HG03571 (cell line): ENCODE data around the gene PSPC1.
"Not testable (repeated sequence)": the region's sequence is repeated elsewhere in the genome, so short reads cannot be mapped to it uniquely, and the experiment has no call there.

Experiments
- ATAC-seq: cut with Tn5 transposase; IDR thresholded peaks from one replicate; pipeline ENCODE4 v1.9.1; 2021; ENCODE audit not compliant: unreplicated experiment

The PSPC1 gene, protein sequence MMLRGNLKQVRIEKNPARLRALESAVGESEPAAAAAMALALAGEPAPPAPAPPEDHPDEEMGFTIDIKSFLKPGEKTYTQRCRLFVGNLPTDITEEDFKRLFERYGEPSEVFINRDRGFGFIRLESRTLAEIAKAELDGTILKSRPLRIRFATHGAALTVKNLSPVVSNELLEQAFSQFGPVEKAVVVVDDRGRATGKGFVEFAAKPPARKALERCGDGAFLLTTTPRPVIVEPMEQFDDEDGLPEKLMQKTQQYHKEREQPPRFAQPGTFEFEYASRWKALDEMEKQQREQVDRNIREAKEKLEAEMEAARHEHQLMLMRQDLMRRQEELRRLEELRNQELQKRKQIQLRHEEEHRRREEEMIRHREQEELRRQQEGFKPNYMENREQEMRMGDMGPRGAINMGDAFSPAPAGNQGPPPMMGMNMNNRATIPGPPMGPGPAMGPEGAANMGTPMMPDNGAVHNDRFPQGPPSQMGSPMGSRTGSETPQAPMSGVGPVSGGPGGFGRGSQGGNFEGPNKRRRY

DNA sequence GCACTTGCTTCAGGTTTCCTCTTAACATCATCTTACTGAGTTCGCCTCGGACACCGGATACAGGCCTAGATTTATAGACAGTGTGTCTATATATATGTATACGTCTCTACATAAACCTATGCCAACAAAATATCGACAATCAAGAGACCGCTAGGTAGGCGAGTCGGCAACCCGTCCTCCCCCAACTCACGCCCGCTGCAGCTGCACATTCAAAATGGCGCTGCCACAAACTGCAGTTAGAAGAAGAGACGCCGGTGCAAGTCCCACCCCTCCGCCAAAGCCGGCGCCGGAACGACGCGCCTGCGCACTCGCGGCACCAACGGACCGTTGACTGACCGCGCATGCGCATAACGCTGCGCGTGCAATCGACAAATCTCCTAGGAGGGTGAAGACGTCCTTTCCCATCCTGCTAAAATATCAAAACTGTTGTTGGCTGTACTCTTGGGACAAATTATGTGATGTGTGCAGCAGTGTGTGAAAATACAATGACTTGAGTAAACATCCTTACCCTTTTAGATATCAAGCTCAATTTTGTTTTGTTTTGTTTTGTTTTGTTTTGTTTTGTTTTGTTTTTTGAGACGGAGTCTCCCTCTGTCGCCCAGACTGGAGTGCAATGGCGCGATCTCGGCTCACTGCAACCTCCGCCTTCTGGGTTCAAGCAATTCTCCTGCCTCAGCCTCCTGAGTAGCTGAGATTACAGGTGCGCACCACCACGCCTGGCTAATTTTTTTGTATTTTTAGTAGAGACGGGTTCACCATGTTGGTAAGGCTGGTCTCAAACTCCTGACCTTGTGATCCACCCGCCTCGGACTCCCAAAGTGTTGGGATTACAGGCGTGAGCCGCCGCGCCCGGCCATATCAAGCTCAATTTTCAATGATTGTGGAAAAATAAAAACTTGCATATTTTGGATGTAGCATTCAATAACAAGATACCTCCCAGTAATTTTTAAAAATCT is at the start of gene PSPC1:
TSS of gene PSPC1 (minus strand) at position 219 of the 956 bp plus-strand sequence. CDS start at position 31, 188 bp downstream.
- ATAC-seq = peak; percentile 87

DNA sequence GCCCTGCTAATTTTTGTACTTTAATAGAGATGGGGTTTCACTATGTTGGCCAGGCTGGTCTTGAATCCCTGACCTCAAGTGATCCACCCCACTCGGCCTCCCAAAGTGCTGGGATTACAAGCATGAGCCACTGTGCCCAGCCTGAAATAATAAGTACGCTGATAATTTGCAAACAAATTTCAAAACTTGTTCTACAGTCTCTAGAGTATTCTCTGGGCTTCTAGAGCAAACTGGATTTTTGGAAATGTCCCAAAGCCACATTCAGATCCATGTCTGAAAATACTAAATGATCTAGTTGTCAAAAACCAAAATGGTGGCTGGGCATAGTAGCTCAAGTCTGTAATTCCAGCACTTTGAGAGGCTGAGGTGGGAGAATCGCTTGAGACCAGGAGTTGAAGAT is 39.9 kb upstream of the PSPC1 start:
- ATAC-seq = no peak

DNA sequence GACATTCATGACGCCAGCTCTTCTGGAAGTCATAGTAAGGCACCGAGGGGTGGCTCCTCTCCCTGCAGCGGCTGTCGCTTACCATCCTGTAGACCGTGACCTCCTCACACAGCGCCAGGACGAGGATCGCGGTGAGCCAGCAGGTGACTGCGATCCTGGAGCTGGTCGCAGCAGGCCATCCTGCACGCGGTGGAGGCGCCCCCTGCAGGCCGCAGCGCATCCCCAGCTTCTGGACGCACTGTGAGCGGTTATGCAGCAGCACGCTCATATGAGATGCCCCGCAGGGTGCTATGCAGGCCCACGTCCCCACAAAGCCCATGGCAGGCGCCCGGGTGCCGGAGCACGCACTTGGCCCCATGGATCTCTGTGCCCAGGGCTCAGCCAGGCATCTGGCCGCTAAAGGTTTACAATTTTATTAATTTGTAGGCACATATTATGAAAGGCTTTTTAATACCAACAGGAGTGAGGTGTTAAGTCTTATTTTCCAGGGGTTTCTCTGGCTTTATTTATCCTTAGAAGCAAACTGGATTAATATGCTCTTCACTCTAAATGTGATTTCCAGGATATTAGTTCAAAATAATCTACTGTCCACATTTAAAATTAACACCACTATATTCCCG is 35.6 kb upstream of the PSPC1 start:
- no peak for ATAC-seq

DNA sequence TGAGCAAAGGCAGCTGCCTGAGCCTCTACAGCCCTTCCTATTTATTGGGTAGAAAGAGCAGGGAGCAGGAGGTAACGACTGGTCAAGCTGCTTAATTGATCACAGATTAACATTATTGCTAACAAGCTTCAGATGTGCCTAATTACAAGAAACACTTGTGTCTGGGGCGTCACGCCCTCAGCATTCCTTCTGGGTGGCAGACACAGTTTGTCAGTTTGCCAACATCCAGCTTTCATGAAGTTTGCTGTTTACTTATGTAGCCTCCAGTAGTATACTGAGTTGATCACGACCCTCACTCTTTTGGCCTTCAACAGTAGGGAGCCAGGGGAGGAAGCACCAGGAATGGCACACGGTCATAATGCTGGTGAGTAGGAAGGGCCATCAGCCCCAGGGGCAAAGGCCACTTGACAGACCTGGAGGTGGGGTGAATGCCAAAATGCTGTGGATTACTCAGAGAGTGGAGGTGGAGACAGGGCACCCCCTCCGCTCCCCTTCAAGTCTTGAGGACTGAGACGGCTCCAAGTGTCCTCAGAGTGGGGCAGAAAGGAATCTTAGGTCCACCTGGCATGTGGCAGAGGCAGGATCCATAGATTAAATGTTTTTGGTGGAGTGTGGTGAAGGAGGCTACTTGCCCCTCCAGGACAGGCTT is 34.9 kb upstream of the PSPC1 start:
- no peak for ATAC-seq

DNA sequence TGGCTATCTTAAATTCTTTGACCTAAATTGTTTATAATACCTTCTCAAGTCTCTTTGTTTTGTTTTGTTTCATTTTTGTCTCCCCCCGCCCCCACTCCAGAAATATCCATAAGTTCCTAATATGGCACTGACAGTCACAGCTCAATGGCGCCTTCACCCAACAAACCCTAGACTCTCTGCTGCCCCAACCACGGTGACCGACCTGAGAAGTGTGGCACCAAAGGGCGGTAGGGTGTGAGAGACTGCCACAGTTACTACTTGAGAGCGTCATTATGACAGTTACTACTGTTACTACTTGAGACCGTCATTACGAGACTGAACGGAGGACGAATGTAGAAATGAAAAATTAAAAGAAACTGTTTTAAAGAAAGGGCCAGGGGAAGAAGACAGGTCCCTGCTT is 34.4 kb upstream of the PSPC1 start:
- ATAC-seq = no peak

DNA sequence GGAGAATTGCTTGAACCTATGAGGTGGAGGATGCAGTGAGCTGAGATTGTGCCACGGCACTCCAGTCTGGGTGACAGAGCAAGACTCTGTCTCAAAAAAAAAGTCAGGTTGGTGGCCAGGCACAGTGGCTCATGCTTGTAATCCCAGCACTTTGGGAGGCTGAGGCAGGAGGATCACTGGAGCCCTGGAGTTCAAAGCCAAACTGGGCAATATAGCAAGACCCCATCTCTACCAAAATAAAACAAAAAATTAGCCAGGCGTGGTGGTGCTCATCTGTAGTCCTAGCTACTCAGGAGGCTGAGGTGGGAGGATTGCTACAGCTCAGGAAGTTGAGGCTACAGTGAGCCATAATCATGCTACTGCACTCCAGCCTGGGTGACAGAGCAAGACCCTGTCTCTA is 33.1 kb upstream of the PSPC1 start:
- not testable (repeated sequence) for ATAC-seq

DNA sequence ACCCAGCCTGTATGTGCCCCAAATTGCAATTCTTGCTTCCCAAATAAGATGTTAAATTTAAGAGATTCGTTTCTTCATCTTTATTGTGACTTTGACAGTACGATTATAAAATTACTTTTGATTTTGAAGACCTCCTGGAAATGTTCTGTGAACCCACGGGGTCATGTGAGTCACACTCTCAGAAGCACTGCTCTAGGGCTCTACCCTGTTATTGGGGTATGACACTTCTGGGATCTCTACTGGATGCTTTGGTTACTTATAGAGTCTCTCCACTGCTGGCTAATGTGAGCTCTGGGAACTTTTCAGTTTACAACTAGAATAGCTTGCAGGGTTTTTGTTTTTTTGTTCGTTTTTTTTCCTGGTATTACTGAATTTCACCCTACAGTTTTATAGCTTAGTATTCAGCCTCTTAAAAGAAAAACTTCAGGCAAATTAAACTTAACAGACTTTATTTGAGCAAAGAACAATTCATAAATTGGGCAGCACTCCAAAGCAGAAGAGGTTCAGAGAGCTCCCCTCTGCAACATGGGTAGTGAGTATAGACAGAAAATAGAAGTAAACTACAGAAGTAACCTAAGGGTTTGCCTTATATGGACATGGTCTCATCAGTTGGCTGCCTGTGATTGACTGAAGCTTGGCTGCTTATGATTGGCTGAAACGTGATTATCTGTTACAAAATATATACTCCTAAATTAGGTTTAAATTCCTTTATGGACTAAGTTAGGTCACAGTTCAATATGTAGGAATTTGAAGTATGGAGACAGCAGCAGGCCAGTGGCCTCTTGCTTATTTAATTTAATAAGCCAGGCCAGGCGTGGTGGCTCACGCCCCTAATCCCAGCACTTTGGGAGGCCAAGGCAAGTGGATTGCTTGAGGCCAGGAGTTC is 28.5 kb upstream of the PSPC1 start:
- ATAC-seq = no peak

DNA sequence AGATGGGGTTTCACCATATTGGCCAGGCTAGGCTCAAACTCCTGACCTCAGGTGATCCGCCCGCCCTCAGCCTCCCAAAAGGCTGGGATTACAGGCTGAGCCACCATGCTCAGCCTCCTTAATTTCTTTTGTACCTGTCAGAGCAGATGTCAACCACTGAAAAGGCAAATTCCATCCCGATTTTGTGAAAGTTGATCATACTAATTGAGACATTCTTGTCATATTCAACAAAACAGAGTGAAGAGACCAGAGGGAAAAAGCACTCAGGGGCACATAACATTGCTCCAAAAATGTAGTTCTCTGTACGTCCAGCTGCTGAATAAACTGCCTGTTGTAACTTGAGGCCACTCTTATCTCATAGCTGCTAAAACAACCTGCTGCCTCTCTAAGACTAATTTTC is 27.4 kb upstream of the PSPC1 start:
- no peak for ATAC-seq

DNA sequence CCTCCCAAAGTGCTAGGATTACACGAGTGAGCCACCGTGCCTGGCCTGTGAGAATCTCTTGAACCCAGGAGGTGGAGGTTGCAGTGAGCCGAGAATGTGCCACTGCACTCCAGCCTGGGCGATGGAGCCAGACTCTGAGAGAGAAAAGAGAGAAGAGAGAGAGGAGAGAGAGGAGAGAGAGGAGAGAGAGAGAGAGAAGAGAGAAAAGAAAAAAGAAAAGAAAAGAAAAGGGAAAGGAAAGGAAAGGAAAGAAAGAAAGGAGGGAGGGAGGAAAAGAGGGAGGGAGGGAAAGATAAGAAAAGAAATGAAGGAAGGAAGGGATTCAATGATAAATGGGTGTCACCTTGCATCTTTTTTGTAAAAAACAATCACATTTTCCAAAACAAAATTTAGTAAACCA is 23.0 kb upstream of the PSPC1 start:
- no peak for ATAC-seq

DNA sequence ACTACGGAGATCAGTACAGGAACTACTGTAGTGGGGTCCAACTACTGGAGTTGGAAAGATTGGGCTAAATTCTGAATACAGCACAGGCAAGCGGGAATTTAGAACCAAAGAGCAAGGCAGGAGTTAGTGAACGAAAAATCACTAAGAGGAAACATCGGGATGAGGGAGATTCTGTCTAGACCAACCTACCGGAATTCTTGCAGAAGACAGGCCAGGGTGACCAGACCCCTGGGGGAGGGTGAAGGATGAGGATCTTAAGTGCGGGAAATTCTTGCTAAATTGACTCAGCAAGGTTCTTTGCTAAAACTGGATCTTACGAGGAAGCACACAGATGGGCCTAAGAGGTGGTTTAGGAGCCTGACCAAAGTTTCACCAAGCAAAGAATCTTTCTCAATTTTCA is 13.2 kb upstream of the PSPC1 start:
- no peak for ATAC-seq

DNA sequence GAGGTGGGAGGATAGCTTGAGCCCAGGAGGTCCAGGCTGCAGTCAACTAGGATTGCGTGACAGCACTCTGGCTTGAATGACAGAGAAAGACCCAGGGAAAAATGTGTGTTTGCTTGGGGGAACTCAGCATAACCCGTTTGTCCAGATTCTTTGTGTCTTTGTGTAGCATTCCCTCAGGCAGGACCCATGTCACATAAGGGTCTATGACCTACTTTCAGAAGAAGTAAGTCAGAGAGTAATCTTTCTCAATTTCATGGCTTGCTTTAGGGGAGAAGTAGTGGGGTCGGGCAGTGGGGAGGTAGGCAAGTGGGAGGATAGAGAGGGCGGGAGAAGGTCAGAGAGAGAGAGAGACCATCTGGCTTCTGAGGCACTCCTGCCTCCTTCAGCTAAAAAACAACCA is 11.9 kb upstream of the PSPC1 start:
- no peak for ATAC-seq

DNA sequence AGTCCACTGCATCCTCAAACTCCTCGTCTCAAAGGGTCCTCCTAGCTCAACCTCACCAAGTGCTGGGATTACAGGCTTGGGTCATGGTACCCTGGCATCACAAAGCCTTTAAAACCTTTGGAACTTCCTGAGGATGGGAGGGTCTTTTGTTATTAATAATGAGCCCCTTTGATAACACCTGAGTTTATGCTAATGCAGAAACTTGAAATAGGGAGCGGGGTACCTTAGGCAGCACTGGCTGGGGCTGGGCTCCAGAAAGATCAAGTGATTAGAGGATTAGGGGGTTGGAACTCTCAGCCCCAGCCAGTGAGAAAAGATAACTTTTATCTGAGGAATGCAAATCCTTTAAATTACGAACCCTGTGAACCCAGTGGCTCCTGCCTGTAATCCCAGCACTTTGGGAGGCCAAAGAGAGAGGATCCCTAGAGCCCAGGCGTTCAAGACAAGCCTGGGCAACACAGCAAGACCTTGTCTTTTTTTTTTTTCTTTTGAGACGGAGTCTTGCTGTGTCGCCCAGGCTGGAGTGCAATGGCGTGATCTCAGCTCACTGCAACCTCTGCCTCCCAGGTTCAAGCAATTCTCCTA is 9.3 kb upstream of the PSPC1 start:
- no peak for ATAC-seq

DNA sequence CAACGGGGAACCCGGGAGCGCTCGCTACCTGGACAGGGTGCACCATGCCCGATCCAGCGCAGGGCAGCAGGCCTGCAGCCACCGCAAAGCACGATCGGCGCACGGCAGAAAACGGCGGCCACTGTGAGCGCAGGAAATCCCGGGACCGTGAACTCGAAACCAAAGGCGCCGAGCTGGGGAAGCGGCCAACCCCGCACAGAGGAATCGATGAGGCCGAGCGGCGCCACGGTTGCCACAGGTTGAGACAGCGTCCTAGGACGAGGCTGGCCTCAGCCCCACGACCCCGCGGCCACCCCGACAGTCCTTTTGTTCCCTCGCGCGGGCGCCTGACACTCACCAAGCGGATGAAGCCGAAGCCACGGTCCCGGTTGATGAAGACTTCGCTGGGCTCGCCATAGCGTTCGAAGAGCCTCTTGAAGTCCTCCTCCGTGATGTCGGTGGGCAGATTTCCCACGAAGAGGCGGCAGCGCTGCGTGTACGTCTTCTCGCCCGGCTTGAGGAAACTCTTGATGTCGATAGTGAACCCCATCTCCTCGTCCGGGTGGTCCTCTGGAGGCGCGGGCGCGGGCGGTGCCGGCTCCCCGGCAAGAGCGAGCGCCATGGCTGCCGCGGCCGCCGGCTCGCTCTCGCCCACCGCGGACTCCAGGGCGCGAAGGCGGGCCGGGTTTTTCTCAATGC is 557 bp downstream of the PSPC1 start:
- peak; percentile 30 for ATAC-seq

DNA sequence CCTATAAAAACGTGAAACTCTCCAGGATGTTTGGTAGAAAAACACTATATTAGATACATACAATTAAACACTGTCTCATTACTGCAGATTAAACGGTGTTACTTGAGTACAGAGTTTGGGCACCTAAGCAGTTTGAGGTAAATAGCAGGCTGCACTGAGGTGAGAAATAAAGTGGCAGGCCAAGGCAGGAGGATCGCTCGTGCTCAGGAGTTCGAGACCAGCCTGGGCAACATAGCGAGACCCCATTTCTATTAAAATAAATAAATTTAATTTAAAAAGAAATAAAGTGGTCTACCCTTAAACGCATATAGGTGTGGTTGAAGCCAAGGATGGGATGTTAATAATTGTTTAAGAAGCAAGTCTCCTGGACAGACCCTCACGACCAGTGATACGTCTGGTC is 1.2 kb downstream of the PSPC1 start:
- no peak for ATAC-seq

DNA sequence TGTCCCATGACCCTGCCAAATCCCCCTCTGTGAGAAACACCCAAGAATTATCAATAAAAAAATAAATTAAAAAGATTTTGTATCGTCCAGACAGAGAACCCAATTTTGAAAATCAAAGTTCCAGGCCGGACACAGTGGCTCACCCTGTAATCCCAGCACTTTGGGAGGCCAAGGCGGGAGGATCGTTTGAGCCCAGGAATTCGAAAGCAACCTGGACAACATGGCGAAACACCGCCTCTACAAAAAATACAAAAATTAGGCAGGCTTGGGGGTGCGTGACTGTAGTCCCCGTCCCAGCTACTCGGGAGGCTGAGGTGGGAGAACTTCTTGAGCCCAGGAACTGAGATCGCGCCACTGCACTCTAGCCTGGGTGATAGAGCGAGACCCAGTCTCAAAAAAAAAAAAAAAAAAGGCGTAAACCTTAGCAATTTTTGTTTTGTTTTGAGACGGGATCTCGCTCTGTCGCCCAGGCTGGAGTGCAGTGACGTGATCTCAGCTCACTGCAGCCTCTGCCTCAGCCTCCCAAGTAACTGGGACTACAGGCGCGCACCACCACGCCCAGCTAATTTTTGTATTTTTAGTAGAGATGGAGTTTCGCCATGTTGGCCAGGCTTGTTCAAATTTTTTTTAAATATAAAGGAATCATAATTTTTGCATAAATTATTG is 1.9 kb downstream of the PSPC1 start:
- not testable (repeated sequence) for ATAC-seq

DNA sequence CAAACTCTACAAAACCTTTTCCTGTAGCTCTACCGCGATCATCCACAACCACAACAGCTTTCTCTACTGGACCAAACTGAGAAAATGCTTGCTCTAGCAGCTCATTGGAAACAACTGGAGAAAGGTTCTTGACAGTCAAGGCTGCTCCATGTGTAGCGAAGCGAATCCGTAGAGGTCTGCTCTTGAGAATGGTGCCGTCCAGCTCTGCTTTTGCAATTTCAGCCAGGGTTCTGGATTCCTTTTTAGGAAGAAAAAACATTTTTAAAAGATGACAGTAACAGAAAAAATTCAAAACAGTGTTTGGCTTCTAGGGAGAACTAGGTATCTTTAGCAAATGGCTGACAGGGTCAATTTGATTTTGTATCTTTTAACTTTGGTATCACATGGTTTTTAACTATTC is 10.4 kb downstream of the PSPC1 start:
- ATAC-seq = no peak

DNA sequence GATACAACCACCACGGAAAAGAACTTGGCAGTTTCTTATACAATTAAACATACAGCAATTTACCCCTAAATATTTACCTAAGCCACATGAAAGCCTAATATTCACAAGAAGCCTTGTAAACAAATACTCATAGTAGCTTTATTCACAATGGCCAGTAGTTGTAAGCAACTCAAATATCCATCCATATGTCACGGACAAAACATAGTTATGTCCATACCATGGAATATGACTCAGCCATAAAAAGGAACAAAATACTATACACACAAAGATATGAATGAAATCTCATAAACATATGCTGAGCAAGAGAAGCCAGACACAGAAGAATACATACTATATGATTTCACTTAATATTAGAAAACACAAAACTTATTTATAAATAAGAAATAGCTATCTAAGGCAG is 12.9 kb downstream of the PSPC1 start:
- ATAC-seq = no peak

DNA sequence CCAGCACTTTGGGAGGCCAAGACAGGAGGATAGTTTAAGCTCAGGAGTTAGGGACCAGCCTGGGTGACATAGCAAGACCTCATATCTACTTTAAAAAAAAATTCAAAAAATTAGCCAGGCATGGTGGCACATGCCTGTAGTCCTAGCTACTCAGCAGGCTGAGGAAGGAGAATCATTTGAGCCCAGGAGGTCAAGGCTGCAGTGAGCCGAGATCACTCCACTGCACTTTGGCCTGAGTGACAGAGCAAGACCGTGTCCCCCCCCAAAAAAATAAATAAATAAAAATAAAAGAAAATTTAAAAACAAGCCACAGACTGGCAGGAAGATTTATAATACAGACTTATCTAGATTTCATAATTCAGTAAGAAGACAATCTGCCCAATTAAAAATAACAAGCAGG is 14.8 kb downstream of the PSPC1 start:
- ATAC-seq = no peak
